HEK293 (cell line): ENCODE measurements around the gene ZFYVE21.

ENCODE experiments used
- CTCF ChIA-PET: fragments of 350-600 bp; formaldehyde crosslinking; extraction: SDS; loops from one replicate; lab custom pipeline; 2021; ENCODE audit warnings: antibody characterized with exemption; lab: Yijun Ruan, JAX
- POLR2A ChIA-PET: fragments of 300-600 bp; formaldehyde crosslinking; extraction: SDS; loops from one replicate; lab custom pipeline; 2020; ENCODE audit warnings: antibody characterized with exemption, inconsistent platforms; lab: Yijun Ruan, JAX
- H3K27ac ChIP-seq: fragments of 200-500 bp; sonication (Bioruptor generic); 2 replicates; pipeline ENCODE4 v1.5.1; 2014; ENCODE audit warnings: low read depth, low read length, control low read depth, inconsistent platforms; ENCODE audit errors: extremely low read depth
- H3K36me3 ChIP-seq, 2 experiments: fragments of 200-500 bp in 1 of 2; sonication (Bioruptor generic) in 1 of 2; 1 replicate in 1 of 2; 2 replicates in 1 of 2; pipeline ENCODE4 v1.5.1; 2014 to 2017; ENCODE audit warnings: inconsistent platforms in 2 of 2, low read length in 2 of 2; ENCODE audit not compliant: control insufficient read depth in 2 of 2, insufficient read depth in 1 of 2
- H3K4me1 ChIP-seq: fragments of 200-500 bp; sonication (Bioruptor generic); 2 replicates; pipeline ENCODE4 v1.5.1; 2014; ENCODE audit warnings: mild to moderate bottlenecking, low read length, inconsistent platforms; ENCODE audit not compliant: control insufficient read depth, insufficient read depth
- H3K4me3 ChIP-seq: 2 replicates; pipeline ENCODE4 v1.5.1; 2011; ENCODE audit warnings: low read depth, mild to moderate bottlenecking, control low read depth, low read length, moderate library complexity
- H3K9me3 ChIP-seq: fragments of 200-500 bp; sonication (Bioruptor generic); 2 replicates; pipeline ENCODE4 v1.5.1; 2014; ENCODE audit warnings: low read depth, low read length, inconsistent platforms; ENCODE audit not compliant: control insufficient read depth, insufficient read depth
- KLF1 ChIP-seq: fragments of 450-650 bp; formaldehyde crosslinking; IDR thresholded peaks from 2 replicates; pipeline ENCODE4 v1.5.1; 2016; ENCODE audit warnings: missing biosample characterization, missing genetic modification characterization
- KLF7 ChIP-seq: fragments of 450-650 bp; formaldehyde crosslinking; IDR thresholded peaks from 2 replicates; pipeline ENCODE4 v1.5.1; 2016; ENCODE audit warnings: missing biosample characterization, missing genetic modification characterization, borderline replicate concordance
- SCRT1 ChIP-seq: fragments of 450-650 bp; formaldehyde crosslinking; IDR thresholded peaks from 2 replicates; pipeline ENCODE4 v1.5.1; 2016; ENCODE audit warnings: missing biosample characterization, missing genetic modification characterization, borderline replicate concordance
- ZFP41 ChIP-seq: fragments of 450-650 bp; formaldehyde crosslinking; IDR thresholded peaks from 2 replicates; pipeline ENCODE4 v1.5.1; 2016; ENCODE audit warnings: missing biosample characterization, missing genetic modification characterization, borderline replicate concordance
- ZNF174 ChIP-seq: fragments of 450-650 bp; formaldehyde crosslinking; IDR thresholded peaks from 2 replicates; pipeline ENCODE4 v1.5.0; 2017; ENCODE audit warnings: missing biosample characterization, mild to moderate bottlenecking, missing genetic modification characterization
- ZNF202 ChIP-seq: fragments of 450-650 bp; formaldehyde crosslinking; IDR thresholded peaks from 2 replicates; pipeline ENCODE4 v1.5.1; 2016; ENCODE audit warnings: missing biosample characterization, missing genetic modification characterization, borderline replicate concordance
- ZNF416 ChIP-seq: fragments of 450-650 bp; formaldehyde crosslinking; IDR thresholded peaks from 2 replicates; pipeline ENCODE4 v1.5.1; 2016; ENCODE audit warnings: missing biosample characterization, missing genetic modification characterization
- ZNF521 ChIP-seq: fragments of 450-650 bp; formaldehyde crosslinking; IDR thresholded peaks from 2 replicates; pipeline ENCODE4 v1.5.1; 2017; ENCODE audit warnings: missing biosample characterization, mild to moderate bottlenecking, missing genetic modification characterization
- ZNF629 ChIP-seq: fragments of 450-650 bp; formaldehyde crosslinking; IDR thresholded peaks from 2 replicates; pipeline ENCODE4 v1.5.1; 2017; ENCODE audit warnings: missing biosample characterization, missing genetic modification characterization
- TF ChIP-seq, protein P1 (sequence below): fragments of 450-650 bp; formaldehyde crosslinking; IDR thresholded peaks from 2 replicates; pipeline ENCODE4 v1.5.1; 2016; ENCODE audit warnings: missing biosample characterization, missing genetic modification characterization
- TF ChIP-seq, protein P2 (sequence below): fragments of 450-650 bp; IDR thresholded peaks from 2 replicates; pipeline ENCODE4 v1.5.1; 2018; ENCODE audit warnings: missing biosample characterization, mild to moderate bottlenecking, missing genetic modification characterization
- TF ChIP-seq, protein P3 (sequence below): fragments of 450-650 bp; formaldehyde crosslinking; IDR thresholded peaks from 2 replicates; pipeline ENCODE4 v1.5.1; 2016; ENCODE audit warnings: missing biosample characterization, missing genetic modification characterization
- TF ChIP-seq, protein P4 (sequence below): fragments of 450-650 bp; formaldehyde crosslinking; IDR thresholded peaks from 2 replicates; pipeline ENCODE4 v1.5.1; 2016; ENCODE audit warnings: missing biosample characterization, missing genetic modification characterization
- TF ChIP-seq, protein P5 (sequence below): sonication (generic); formaldehyde crosslinking; IDR thresholded peaks from 2 replicates; pipeline ENCODE4 v1.8.1; 2022; ENCODE audit warnings: mild to moderate bottlenecking, moderate library complexity, missing genetic modification reagents
- TF ChIP-seq, protein P6 (sequence below): fragments of 450-650 bp; formaldehyde crosslinking; IDR thresholded peaks from 2 replicates; pipeline ENCODE4 v1.5.1; 2016; ENCODE audit warnings: missing biosample characterization, missing genetic modification characterization, low read depth
- TF ChIP-seq, protein P7 (sequence below): fragments of 450-650 bp; formaldehyde crosslinking; IDR thresholded peaks from 2 replicates; pipeline ENCODE4 v1.5.0; 2017; ENCODE audit warnings: missing biosample characterization, missing genetic modification characterization, borderline replicate concordance

Gene ZFYVE21

DNA sequence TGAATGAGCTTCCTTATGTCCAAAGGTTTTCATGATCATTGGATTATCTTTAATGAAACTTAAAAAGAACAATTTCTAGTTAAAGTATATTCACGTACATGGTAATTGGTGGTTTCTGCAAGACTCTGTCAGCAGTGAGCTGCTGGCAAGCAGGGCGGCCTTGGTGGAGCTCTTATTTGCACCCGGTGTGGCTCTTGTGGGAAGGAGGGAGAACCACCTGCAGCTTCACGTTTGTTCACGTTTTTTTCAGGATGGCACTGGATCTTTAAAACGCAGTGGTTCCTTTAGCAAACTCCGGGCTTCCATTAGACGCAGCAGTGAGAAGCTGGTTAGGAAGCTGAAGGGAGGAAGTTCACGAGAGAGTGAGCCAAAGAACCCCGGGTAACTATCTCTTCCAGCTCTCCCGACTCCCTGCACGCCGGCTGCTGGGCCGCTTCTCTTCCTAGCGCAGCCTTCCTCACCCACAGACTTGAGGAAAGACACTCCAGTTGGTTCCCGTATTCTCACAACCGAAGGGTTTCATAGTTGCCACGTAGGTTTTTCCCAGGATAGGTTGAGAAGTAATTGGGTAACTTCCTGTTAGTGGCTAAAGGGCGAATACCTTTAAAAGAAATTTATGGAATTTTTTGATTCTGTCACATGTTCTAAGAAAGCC is 28.7 kb upstream of the ZFYVE21 start:
- Histone ChIP-seq H3K4me3 (no peak overlapping the region), H3K9me3 (no peaks in the 10 kb centered on the region), H3K27ac (no peak overlapping the region), H3K36me3 (peaks cover 33 to 82% of the 10 kb centered on the region in 2 experiments), H3K4me1 (no peaks in the 10 kb centered on the region)
- ChIA-PET POLR2A (no interaction called here), CTCF (interaction anchor here (1.6 kb wide), 1 partner anchor 10 kb away, joined by 3 read pairs; no protein-coding TSS in a partner anchor)
- TF ChIP-seq, protein P1, sequence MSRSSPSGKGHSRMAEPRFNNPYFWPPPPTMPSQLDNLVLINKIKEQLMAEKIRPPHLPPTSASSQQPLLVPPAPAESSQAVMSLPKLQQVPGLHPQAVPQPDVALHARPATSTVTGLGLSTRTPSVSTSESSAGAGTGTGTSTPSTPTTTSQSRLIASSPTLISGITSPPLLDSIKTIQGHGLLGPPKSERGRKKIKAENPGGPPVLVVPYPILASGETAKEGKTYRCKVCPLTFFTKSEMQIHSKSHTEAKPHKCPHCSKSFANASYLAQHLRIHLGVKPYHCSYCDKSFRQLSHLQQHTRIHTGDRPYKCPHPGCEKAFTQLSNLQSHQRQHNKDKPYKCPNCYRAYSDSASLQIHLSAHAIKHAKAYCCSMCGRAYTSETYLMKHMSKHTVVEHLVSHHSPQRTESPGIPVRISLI (tag by site-specific recombination) = no peak
- TF ChIP-seq, protein P2, sequence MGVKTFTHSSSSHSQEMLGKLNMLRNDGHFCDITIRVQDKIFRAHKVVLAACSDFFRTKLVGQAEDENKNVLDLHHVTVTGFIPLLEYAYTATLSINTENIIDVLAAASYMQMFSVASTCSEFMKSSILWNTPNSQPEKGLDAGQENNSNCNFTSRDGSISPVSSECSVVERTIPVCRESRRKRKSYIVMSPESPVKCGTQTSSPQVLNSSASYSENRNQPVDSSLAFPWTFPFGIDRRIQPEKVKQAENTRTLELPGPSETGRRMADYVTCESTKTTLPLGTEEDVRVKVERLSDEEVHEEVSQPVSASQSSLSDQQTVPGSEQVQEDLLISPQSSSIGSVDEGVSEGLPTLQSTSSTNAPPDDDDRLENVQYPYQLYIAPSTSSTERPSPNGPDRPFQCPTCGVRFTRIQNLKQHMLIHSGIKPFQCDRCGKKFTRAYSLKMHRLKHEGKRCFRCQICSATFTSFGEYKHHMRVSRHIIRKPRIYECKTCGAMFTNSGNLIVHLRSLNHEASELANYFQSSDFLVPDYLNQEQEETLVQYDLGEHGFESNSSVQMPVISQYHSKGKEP (tag by site-specific recombination) = no peak
- TF ChIP-seq ZNF202 (tag by site-specific recombination) (no peak), KLF1 (tag by site-specific recombination) (no peak), ZFP41 (tag by site-specific recombination) (no peak), ZNF174 (tag by site-specific recombination) (no peak), ZNF521 (no peak), SCRT1 (tag by site-specific recombination) (no peak), KLF7 (no peak), ZNF416 (tag by site-specific recombination) (no peak), ZNF629 (tag by site-specific recombination) (no peak)
- TF ChIP-seq, protein P3, sequence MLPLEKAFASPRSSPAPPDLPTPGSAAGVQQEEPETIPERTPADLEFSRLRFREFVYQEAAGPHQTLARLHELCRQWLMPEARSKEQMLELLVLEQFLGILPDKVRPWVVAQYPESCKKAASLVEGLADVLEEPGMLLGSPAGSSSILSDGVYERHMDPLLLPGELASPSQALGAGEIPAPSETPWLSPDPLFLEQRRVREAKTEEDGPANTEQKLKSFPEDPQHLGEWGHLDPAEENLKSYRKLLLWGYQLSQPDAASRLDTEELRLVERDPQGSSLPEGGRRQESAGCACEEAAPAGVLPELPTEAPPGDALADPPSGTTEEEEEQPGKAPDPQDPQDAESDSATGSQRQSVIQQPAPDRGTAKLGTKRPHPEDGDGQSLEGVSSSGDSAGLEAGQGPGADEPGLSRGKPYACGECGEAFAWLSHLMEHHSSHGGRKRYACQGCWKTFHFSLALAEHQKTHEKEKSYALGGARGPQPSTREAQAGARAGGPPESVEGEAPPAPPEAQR = no peak
- TF ChIP-seq, protein P4, sequence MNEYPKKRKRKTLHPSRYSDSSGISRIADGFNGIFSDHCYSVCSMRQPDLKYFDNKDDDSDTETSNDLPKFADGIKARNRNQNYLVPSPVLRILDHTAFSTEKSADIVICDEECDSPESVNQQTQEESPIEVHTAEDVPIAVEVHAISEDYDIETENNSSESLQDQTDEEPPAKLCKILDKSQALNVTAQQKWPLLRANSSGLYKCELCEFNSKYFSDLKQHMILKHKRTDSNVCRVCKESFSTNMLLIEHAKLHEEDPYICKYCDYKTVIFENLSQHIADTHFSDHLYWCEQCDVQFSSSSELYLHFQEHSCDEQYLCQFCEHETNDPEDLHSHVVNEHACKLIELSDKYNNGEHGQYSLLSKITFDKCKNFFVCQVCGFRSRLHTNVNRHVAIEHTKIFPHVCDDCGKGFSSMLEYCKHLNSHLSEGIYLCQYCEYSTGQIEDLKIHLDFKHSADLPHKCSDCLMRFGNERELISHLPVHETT (tag by site-specific recombination) = no peak
- TF ChIP-seq, protein P5, sequence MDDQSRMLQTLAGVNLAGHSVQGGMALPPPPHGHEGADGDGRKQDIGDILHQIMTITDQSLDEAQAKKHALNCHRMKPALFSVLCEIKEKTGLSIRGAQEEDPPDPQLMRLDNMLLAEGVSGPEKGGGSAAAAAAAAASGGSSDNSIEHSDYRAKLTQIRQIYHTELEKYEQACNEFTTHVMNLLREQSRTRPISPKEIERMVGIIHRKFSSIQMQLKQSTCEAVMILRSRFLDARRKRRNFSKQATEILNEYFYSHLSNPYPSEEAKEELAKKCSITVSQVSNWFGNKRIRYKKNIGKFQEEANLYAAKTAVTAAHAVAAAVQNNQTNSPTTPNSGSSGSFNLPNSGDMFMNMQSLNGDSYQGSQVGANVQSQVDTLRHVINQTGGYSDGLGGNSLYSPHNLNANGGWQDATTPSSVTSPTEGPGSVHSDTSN (CRISPR knock-in tag) = no peak
- TF ChIP-seq, protein P6, sequence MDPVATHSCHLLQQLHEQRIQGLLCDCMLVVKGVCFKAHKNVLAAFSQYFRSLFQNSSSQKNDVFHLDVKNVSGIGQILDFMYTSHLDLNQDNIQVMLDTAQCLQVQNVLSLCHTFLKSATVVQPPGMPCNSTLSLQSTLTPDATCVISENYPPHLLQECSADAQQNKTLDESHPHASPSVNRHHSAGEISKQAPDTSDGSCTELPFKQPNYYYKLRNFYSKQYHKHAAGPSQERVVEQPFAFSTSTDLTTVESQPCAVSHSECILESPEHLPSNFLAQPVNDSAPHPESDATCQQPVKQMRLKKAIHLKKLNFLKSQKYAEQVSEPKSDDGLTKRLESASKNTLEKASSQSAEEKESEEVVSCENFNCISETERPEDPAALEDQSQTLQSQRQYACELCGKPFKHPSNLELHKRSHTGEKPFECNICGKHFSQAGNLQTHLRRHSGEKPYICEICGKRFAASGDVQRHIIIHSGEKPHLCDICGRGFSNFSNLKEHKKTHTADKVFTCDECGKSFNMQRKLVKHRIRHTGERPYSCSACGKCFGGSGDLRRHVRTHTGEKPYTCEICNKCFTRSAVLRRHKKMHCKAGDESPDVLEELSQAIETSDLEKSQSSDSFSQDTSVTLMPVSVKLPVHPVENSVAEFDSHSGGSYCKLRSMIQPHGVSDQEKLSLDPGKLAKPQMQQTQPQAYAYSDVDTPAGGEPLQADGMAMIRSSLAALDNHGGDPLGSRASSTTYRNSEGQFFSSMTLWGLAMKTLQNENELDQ (tag by site-specific recombination) = no peak
- TF ChIP-seq, protein P7, sequence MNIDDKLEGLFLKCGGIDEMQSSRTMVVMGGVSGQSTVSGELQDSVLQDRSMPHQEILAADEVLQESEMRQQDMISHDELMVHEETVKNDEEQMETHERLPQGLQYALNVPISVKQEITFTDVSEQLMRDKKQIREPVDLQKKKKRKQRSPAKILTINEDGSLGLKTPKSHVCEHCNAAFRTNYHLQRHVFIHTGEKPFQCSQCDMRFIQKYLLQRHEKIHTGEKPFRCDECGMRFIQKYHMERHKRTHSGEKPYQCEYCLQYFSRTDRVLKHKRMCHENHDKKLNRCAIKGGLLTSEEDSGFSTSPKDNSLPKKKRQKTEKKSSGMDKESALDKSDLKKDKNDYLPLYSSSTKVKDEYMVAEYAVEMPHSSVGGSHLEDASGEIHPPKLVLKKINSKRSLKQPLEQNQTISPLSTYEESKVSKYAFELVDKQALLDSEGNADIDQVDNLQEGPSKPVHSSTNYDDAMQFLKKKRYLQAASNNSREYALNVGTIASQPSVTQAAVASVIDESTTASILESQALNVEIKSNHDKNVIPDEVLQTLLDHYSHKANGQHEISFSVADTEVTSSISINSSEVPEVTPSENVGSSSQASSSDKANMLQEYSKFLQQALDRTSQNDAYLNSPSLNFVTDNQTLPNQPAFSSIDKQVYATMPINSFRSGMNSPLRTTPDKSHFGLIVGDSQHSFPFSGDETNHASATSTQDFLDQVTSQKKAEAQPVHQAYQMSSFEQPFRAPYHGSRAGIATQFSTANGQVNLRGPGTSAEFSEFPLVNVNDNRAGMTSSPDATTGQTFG (tag by site-specific recombination) = no peak
